Kidney (tissue), 14 donors: ENCODE results near the gene ATL2. TPM values are rescaled to one million over a fixed set of nuclear protein-coding genes. Genes with fewer than 3 reads are reported as not detected.

Source experiments
- DNase-seq, 5 donors: peaks; one replicate each; pipeline ENCODE4 v3.0.0-alpha.2; 2013 to 2020
- FAIRE-seq: peaks from 2 replicates; lab custom pipeline; 2012; peaks lifted over from hg19 to GRCh38; lab: Jason Lieb, UNC
- H3K27ac ChIP-seq, 2 donors: one replicate each; pipeline ENCODE4 v1.7.0; 2013; ENCODE audit warnings: low read depth in 2 of 2, low read length in 2 of 2, inconsistent platforms in 1 of 2
- H3K27me3 ChIP-seq: one replicate; pipeline ENCODE4 v1.7.1; 2013; ENCODE audit warnings: low read length, inconsistent platforms; ENCODE audit not compliant: control insufficient read depth, insufficient read depth
- H3K36me3 ChIP-seq, 3 donors: one replicate each; pipeline versions ENCODE4 v1.7.0 to v1.7.1; 2013; ENCODE audit warnings: low read length in 3 of 3, control low read depth in 1 of 3, inconsistent platforms in 1 of 3; ENCODE audit not compliant: insufficient read depth in 3 of 3, control insufficient read depth in 2 of 3
- H3K4me1 ChIP-seq, 3 donors: one replicate each; pipeline versions ENCODE4 v1.7.0 to v1.7.1; 2013; ENCODE audit warnings: low read length in 3 of 3, inconsistent platforms in 1 of 3, low read depth in 1 of 3; ENCODE audit not compliant: control insufficient read depth in 2 of 3, insufficient read depth in 2 of 3
- H3K4me3 ChIP-seq, 3 donors: one replicate each; pipeline versions ENCODE4 v1.7.0 to v1.8.1; 2013; ENCODE audit warnings: low read length in 3 of 3, control low read depth in 1 of 3, inconsistent platforms in 1 of 3
- H3K9ac ChIP-seq, 3 donors: one replicate each; pipeline versions ENCODE4 v1.7.0 to v1.7.1; 2013; ENCODE audit warnings: low read length in 3 of 3, control low read depth in 1 of 3, inconsistent platforms in 1 of 3
- H3K9me3 ChIP-seq, 3 donors: one replicate each; pipeline versions ENCODE4 v1.7.0 to v1.7.1; 2013; ENCODE audit warnings: low read length in 3 of 3, control low read depth in 1 of 3, inconsistent platforms in 1 of 3; ENCODE audit not compliant: control insufficient read depth in 2 of 3, insufficient read depth in 1 of 3
- intact Hi-C: fragments of 100-400 bp; cut with DNase I; formaldehyde crosslinking; loops from one replicate; pipeline ENCODE4 v1.11.1; 2022
- polyA plus RNA-seq: library from polyadenylated mRNA; stranded (reverse); fragments of 350-450 nt; fragmentation: Illumina TruSeq; extraction: RNeasy Lipid Tissue Mini Kit (QIAGEN cat#74804); gene quantifications from one replicate; pipeline ENCODE4 v1.2.3, GENCODE V29; 2014; ENCODE audit warnings: low read depth, low replicate concordance; ENCODE audit not compliant: insufficient read depth
- total RNA-seq: library from RNA; stranded (reverse); fragmentation: NEBNext Ultra II Directional; extraction: Animal tissue kit (Norgen Biotek cat#: 25700); gene quantifications from one replicate; pipeline ENCODE4 v1.2.1, GENCODE V29; 2021
- TF ChIP-seq, protein P1 (sequence below): IDR thresholded peaks from 3 replicates; pipeline ENCODE4 v1.5.1; 2012; ENCODE audit warnings: mild to moderate bottlenecking, moderate library complexity, borderline replicate concordance; ENCODE audit not compliant: insufficient read depth; ENCODE audit errors: extremely low read depth
- donor health status: control.
- donor health status: control.
- donor health status: control.
- donor health status: control.
- donor health status: control.
- donor health status: DM: yes; HTN: yes; CAD: no.
- donor health status: Normal renal cell carcinoma (clear cell type).

The ATL2 gene
- total and polyA plus RNA-seq, 2 donors from 2014 or later = 22.0 to 52.1 TPM

DNA sequence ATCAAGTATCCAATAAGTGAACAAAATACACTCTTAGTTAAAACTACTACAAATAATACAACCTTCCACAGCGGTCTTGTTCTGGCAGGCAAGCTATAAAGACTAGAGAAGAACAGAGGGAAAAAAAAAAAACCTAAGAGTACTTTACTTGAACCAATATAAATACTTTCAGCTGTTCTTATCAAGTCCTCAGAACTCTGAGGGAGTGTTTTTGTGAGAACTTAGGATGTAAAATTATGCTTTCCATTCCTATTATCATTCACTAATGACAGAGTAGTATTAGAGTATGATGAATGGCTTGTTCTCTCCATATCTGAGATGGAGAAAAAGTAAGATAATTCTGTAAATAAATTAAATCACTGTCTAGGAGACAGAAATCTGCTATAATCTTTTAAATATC lies 68.3 kb downstream of the ATL2 start:
- Histone ChIP-seq H3K9ac (no peak overlapping the region), H3K36me3 (peaks cover 0 to 31% (median 16%) of the 10 kb centered on the region in 3 donors), H3K27me3 (no peaks in the 10 kb centered on the region), H3K4me1 (no peaks in the 10 kb centered on the region), H3K9me3 (no peaks in the 10 kb centered on the region), H3K4me3 (no peak overlapping the region), H3K27ac (no peak overlapping the region)
- FAIRE-seq (no peak), DNase-seq (no peak)
- TF ChIP-seq, protein P1, sequence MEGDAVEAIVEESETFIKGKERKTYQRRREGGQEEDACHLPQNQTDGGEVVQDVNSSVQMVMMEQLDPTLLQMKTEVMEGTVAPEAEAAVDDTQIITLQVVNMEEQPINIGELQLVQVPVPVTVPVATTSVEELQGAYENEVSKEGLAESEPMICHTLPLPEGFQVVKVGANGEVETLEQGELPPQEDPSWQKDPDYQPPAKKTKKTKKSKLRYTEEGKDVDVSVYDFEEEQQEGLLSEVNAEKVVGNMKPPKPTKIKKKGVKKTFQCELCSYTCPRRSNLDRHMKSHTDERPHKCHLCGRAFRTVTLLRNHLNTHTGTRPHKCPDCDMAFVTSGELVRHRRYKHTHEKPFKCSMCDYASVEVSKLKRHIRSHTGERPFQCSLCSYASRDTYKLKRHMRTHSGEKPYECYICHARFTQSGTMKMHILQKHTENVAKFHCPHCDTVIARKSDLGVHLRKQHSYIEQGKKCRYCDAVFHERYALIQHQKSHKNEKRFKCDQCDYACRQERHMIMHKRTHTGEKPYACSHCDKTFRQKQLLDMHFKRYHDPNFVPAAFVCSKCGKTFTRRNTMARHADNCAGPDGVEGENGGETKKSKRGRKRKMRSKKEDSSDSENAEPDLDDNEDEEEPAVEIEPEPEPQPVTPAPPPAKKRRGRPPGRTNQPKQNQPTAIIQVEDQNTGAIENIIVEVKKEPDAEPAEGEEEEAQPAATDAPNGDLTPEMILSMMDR = no peak
- intact Hi-C loops = no loop called here

DNA sequence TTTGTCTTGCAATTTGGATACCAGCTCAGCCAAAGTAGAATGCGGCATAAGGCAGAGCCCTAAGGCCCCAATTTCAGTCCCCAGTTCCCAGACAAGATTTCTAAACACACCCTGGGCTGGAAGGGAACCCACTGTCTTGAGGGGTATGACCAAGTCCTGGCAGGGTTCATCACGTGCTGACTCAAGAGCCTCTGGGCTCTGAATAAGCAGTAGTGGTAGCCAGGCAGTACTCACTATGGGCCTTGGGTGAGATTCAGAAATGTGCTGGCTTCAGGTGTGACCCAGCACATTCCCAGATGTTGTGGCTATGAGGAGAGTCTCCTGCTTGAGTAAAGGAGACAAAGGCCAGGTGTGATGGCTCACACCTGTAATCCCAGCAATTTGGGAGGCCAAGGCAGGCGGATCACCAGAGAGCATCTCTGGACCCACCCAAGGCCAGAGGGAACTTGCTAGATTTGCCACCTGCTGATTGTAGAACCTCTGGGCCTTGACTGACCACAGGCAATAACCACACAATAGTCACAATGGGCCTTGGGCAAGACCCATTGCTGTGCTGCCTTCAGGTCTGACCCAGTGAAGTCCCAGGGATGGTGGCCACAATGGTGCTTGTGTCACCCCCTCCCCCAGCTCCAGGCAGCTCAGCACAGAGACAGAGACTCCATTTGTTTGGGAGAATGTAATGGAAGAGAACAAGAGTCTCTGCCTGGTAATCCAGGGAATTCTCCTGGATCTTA lies 74.9 kb downstream of the ATL2 start:
- intact Hi-C loops = no loop called here
- DNase-seq (no peak), FAIRE-seq (no peak)
- H3K27ac ChIP-seq = no peak overlapping the region
- peaks cover 9 to 32% (median 10%) of the 10 kb centered on the region in 3 donors for H3K36me3 ChIP-seq
- no peaks in the 10 kb centered on the region for H3K4me1 ChIP-seq
- TF ChIP-seq, protein P1 = no peak
- H3K9me3 ChIP-seq = no peaks in the 10 kb centered on the region
- no peaks in the 10 kb centered on the region for H3K27me3 ChIP-seq
- H3K9ac ChIP-seq = no peak overlapping the region
- no peak overlapping the region for H3K4me3 ChIP-seq

DNA sequence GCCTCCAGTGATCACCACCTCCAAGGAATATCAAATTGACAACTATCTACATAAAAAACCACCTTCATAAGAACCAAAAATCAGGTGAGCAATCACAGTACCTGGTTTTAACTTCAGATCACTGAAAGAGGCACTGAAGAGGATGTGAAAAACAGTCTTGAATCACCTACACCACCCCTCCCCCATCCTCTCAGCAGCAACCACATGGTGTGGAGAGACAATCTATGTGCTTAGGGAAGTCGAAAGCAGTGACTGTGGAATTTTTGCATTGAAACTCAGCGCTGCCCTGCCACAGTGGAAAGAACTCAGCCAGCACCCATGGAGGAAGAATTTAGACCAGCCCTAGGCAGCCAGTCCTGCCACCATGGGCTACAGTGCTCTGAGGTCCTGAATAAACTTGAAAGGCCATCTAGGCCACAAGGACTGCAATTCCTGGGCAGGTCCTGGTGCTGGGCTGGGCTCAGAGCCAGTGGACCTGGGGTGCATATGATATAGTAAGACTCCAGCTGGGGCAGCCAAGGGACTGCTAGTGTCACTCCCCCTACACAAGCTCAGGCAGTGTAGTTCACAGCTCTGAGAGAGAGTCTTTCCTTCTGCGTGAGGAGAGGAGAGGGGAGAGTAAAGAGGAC lies 75.6 kb downstream of the ATL2 start:
- no peaks in the 10 kb centered on the region for H3K27me3 ChIP-seq
- no peak overlapping the region for H3K9ac ChIP-seq
- intact Hi-C loops = no loop called here
- DNase-seq = no peak
- no peaks in the 10 kb centered on the region for H3K4me1 ChIP-seq
- no peak overlapping the region for H3K4me3 ChIP-seq
- peaks cover 10 to 34% (median 10%) of the 10 kb centered on the region in 3 donors for H3K36me3 ChIP-seq
- H3K27ac ChIP-seq = no peak overlapping the region
- no peak for FAIRE-seq
- TF ChIP-seq, protein P1 = no peak
- H3K9me3 ChIP-seq = no peaks in the 10 kb centered on the region
